Gastroesophageal sphincter (tissue), 4 donors: ENCODE data around the gene CASTOR2. TPM values are rescaled to one million over a fixed set of nuclear protein-coding genes. Genes with fewer than 3 reads are reported as not detected.

ENCODE experiments used
- ATAC-seq: fragments of 150-250 bp; one replicate; pipeline ENCODE4 v1.9.1; 2016; ENCODE audit warnings: mild to moderate bottlenecking, moderate library complexity
- H3K27ac ChIP-seq, 4 donors: fragments of 200-600 bp; sonication (generic) in 3 of 4; 1 replicate in 3 of 4; 2 replicates in 1 of 4; pipeline ENCODE4 v1.5.1; 2016 to 2019
- H3K27me3 ChIP-seq: fragments of 200-600 bp; sonication (generic); one replicate; pipeline ENCODE4 v1.5.1; 2019
- H3K36me3 ChIP-seq, 2 donors: fragments of 200-600 bp; sonication (generic); one replicate each; pipeline ENCODE4 v1.5.1; 2019; ENCODE audit warnings: control low read depth in 1 of 2
- H3K4me1 ChIP-seq, 3 donors: fragments of 200-600 bp; sonication (generic); 1 replicate in 2 of 3; 2 replicates in 1 of 3; pipeline ENCODE4 v1.5.1; 2016 to 2019; ENCODE audit warnings: control low read depth in 2 of 3
- H3K4me3 ChIP-seq, 2 donors: fragments of 200-600 bp; sonication (generic); one replicate each; pipeline ENCODE4 v1.5.1; 2019; ENCODE audit warnings: mild to moderate bottlenecking in 1 of 2, moderate library complexity in 1 of 2
- H3K9me3 ChIP-seq, 3 donors: fragments of 200-600 bp; sonication (generic); one replicate each; pipeline ENCODE4 v1.5.1; 2017 to 2019; ENCODE audit warnings: control low read depth in 2 of 3
- CTCF ChIP-seq, 4 experiments: fragments of 200-600 bp in 2 of 4; fragments of 450-650 bp in 2 of 4; sonication (generic) in 1 of 4; IDR thresholded peaks; one replicate each; pipeline ENCODE4 v1.5.1; 2017 to 2019; ENCODE audit warnings: antibody characterized with exemption in 4 of 4, mild to moderate bottlenecking in 2 of 4, moderate library complexity in 2 of 4
- EP300 ChIP-seq: sonication (generic); formaldehyde crosslinking; IDR thresholded peaks from one replicate; pipeline ENCODE4 v1.6.1; 2017; ENCODE audit warnings: antibody characterized with exemption, mild to moderate bottlenecking
- POLR2A ChIP-seq, 2 donors: fragments of 450-650 bp; IDR thresholded peaks; one replicate each; pipeline ENCODE4 v1.6.1; 2017; ENCODE audit warnings: antibody characterized with exemption in 2 of 2, mild to moderate bottlenecking in 2 of 2, moderate library complexity in 1 of 2
- POLR2AphosphoS5 ChIP-seq: sonication (generic); formaldehyde crosslinking; IDR thresholded peaks from one replicate; pipeline ENCODE4 v1.6.1; 2017; ENCODE audit warnings: antibody characterized with exemption
- WGBS, 2 donors: methylation state at CpG; one replicate each; pipeline ENCODE4 v1.1.5; 2018; ENCODE audit warnings: low coverage in 1 of 2; 5-methylcytosine and 5-hydroxymethylcytosine counted together
- total RNA-seq, 4 donors: library from RNA; depleted of rRNA; stranded (reverse); fragments of >200 nt; gene quantifications; one replicate each; pipeline ENCODE4 v1.1.0, GENCODE V29; 2016

CASTOR2 gene
- total RNA-seq, 4 donors from 2014 or later, result 6.8 to 30.5 (median 14.6) TPM

DNA sequence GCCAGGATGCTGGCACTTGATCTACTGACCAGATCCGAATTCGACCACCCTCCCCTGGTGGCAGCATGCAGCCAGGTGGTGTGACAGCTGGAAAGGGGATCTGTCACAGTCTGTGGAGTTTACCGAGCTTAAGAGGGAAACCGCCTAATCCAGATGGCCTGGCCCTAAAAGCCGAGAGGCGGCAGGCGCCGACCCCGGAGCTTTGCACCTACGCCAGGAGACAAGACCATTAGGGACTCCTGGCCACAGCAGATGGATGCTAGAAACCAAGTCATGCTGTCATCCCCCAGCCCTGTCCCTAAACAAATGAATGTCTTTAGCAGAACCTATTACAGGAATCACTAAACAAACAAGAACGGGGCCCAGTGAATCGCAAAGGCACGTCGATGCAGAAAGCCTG is 81.4 kb downstream of the CASTOR2 start:
- 46 to 86% methylated on average over 5 to 7 of the region's 14 CpGs for WGBS, 2 donors
- H3K27ac ChIP-seq, result peak overlapping the region in 3 of 4 donors; percentile 49 to 75 (median 65)
- H3K4me1 ChIP-seq, result peaks cover 0 to 24% (median 3%) of the 10 kb centered on the region in 3 donors
- no peaks in the 10 kb centered on the region for H3K9me3 ChIP-seq
- no peak for TF ChIP-seq EP300
- no peak for TF ChIP-seq POLR2A (IDR thresholded peaks at IDR 0.05)
- no peak for ATAC-seq
- no peaks in the 10 kb centered on the region for H3K27me3 ChIP-seq
- no peak overlapping the region for H3K4me3 ChIP-seq
- H3K36me3 ChIP-seq, result peaks cover 0 to 86% of the 10 kb centered on the region in 2 donors

DNA sequence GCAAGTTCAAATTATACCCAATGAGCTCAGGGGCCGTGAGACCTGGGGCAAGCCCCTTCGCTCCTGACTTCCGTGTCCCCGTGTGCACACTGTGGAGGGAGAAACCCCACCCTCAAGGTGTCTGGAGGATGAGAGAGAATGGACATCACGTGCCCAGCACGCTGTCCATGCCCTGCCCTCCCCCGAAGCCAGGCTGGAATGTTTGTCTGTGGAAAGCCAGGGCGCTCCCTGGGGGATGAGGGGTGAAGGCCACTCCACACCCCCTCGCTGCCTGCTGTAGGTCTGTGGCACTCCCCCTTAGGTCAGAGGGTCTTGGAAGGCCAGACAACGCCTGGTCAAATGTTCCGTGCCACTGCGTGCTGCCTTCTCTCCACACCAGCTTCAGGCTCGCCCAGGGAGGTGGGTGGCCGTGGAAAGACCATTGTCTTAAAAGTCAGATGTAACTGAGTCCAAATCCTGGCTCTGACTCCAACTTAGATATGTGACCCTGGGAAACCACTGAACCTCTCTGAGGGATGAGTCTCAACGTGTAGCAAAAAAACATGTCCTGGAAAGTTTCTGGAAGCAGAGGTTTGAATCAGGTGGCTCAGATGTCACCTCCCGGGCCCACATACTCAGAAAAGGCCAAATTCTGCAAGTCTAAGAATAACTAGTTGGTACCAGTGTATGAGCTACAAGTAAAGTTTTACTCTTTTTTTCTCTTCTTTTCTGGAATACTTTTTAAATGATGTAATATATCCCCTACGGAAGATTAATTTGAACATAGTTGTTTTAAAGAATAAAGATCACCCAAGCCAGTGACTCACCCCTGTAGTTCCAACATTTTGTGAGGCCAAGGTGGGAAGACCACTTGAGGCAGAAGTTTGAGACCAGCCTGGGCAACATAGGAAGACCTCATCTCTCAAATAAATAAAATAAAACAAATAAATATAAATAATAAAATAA is 84.2 kb downstream of the CASTOR2 start:
- ATAC-seq, result no peak
- Histone ChIP-seq H3K36me3 (peaks cover 0 to 86% of the 10 kb centered on the region in 2 donors), H3K27me3 (no peaks in the 10 kb centered on the region), H3K9me3 (no peaks in the 10 kb centered on the region), H3K27ac (no peak overlapping the region), H3K4me3 (no peak overlapping the region), H3K4me1 (peaks cover 0 to 14% (median 3%) of the 10 kb centered on the region in 3 donors)
- TF ChIP-seq POLR2AphosphoS5 (no peak), EP300 (no peak), POLR2A (IDR thresholded peaks at IDR 0.05) (no peak), CTCF (IDR thresholded peaks at IDR 0.05) (no peak)
- WGBS, 2 donors, result 57 to 68% methylated on average over 5 to 9 of the region's 17 CpGs

DNA sequence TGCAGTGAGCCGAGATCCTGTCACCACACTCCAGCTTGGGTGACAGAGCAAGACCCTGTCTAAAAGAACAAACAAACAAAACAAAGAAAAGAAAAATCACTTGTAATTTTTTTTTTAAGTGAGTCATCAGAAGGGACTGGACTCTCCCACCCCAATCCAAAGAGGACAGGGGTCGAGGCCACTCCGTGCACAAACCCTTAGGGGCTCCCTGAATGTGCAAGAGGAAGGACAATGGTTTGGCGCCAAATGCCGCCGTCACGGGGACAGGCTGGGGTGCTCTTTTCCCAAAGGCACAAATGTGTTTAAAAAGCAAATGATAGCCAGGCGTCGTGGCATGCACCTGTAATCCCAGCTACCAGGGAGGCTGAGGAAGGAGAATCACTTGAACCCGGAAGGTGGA is 85.3 kb downstream of the CASTOR2 start:
- Histone ChIP-seq H3K27ac (no peak overlapping the region), H3K27me3 (no peaks in the 10 kb centered on the region), H3K4me1 (peaks cover 0 to 18% (median 3%) of the 10 kb centered on the region in 3 donors), H3K9me3 (no peaks in the 10 kb centered on the region), H3K4me3 (no peak overlapping the region), H3K36me3 (peaks cover 0 to 89% of the 10 kb centered on the region in 2 donors)
- ATAC-seq, result no peak
- WGBS, 2 donors, result 90 to 95% methylated on average over 4 to 10 of the region's 10 CpGs
- no peak for TF ChIP-seq EP300
- TF ChIP-seq POLR2A (IDR thresholded peaks at IDR 0.05), result no peak

DNA sequence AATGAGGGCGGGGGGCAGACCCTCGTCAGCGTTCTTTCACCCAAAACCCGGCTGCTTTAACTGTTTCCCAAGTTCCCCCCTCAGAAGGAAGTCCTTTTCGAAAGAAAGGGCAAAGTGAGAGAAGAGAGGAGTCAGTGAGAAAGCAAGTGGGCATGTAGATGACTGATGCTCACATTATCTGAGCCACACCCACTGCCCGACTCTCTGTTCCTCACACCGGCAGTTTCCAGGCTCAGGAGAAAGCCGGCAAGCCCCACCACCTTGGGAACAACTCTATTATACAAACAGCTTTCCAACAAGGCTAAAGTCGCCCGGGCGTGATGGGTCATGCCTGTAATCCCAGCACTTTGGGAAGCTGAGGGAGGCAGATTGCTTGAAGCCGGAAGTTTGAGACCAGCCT is 86.0 kb downstream of the CASTOR2 start:
- Histone ChIP-seq H3K27me3 (no peaks in the 10 kb centered on the region), H3K4me1 (peaks cover 0 to 25% (median 3%) of the 10 kb centered on the region in 3 donors), H3K27ac (no peak overlapping the region), H3K4me3 (no peak overlapping the region), H3K36me3 (peaks cover 0 to 89% of the 10 kb centered on the region in 2 donors), H3K9me3 (no peaks in the 10 kb centered on the region)
- no peak for ATAC-seq
- WGBS, 2 donors, result 75 to 79% methylated on average over 6 to 8 of the region's 12 CpGs
- TF ChIP-seq POLR2AphosphoS5 (no peak), EP300 (no peak), POLR2A (IDR thresholded peaks at IDR 0.05) (no peak), CTCF (IDR thresholded peaks at IDR 0.05) (no peak)

DNA sequence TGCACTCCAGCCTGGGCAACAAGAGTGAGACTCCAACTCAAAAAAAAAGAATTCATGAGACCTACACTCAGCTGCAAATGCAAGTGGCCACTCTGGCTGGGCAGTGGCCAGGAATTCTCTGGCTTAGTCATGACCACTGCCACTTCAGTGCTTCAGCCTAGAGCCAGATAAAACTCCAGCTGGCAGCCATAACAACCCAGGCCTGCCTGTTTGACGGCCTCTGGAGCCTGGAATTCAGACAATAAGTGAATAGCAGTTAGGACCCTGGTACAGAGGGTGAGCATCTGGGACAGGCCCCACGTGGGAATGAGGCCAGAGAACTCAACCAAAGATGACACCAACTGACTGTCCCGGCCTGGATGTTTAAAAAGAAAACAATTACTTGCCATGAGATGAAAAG is 90.2 kb downstream of the CASTOR2 start:
- 49 to 53% methylated on average over 3 of the region's 3 CpGs for WGBS, 2 donors
- Histone ChIP-seq H3K4me3 (no peak overlapping the region), H3K27me3 (no peaks in the 10 kb centered on the region), H3K27ac (peak overlapping the region in 3 of 4 donors; percentile 72 to 82 (median 76)), H3K36me3 (peaks cover 0 to 98% of the 10 kb centered on the region in 2 donors), H3K4me1 (peaks cover 0 to 34% (median 9%) of the 10 kb centered on the region in 3 donors), H3K9me3 (no peaks in the 10 kb centered on the region)
- no peak for ATAC-seq
- no peak for TF ChIP-seq POLR2A (IDR thresholded peaks at IDR 0.05)
- no peak for TF ChIP-seq POLR2AphosphoS5
- TF ChIP-seq CTCF (IDR thresholded peaks at IDR 0.05), result no peak
- TF ChIP-seq EP300, result no peak
